GM18526 (cell line): ENCODE data around the gene RCBTB1.

Source experiments
- POLR2A ChIP-seq: IDR thresholded peaks from 3 replicates; pipeline ENCODE4 v1.6.1; 2011; ENCODE audit not compliant: insufficient read length; ENCODE audit errors: extremely low read depth

RCBTB1 gene

GRCh38 chr13:49540552-49540951 is 44.8 kb downstream of the RCBTB1 start:
- TF ChIP-seq POLR2A: no peak

- TF ChIP-seq POLR2A: no peak
Observed at GRCh38 chr13:49539746-49540145, 45.6 kb downstream of the RCBTB1 start.

- TF ChIP-seq POLR2A: no peak
Observed at GRCh38 chr13:49539313-49539712, 46.0 kb downstream of the RCBTB1 start.

GRCh38 chr13:49538404-49538803 is 47.0 kb downstream of the RCBTB1 start:
- TF ChIP-seq POLR2A: no peak

GRCh38 chr13:49536144-49536873 is 49.0 kb downstream of the RCBTB1 start:
- no peak for TF ChIP-seq POLR2A

- TF ChIP-seq POLR2A: no peak
Observed at GRCh38 chr13:49533591-49534269, 51.6 kb downstream of the RCBTB1 start.

- no peak for TF ChIP-seq POLR2A
Observed at GRCh38 chr13:49533011-49533410, 52.3 kb downstream of the RCBTB1 start.

GRCh38 chr13:49532593-49532992 is 52.8 kb downstream of the RCBTB1 start:
- TF ChIP-seq POLR2A: no peak

GRCh38 chr13:49530457-49530856 is 54.9 kb downstream of the RCBTB1 start:
- no peak for TF ChIP-seq POLR2A

GRCh38 chr13:49528161-49528560 is 57.2 kb downstream of the RCBTB1 start:
- TF ChIP-seq POLR2A: no peak

- TF ChIP-seq POLR2A: no peak
Observed at GRCh38 chr13:49527123-49527522, 58.2 kb downstream of the RCBTB1 start.

GRCh38 chr13:49524740-49525501 is 60.4 kb downstream of the RCBTB1 start:
- TF ChIP-seq POLR2A: no peak

GRCh38 chr13:49521224-49521623 is 64.1 kb downstream of the RCBTB1 start:
- no peak for TF ChIP-seq POLR2A

GRCh38 chr13:49517461-49517860 is 67.9 kb downstream of the RCBTB1 start:
- TF ChIP-seq POLR2A: no peak

- TF ChIP-seq POLR2A: no peak
Observed at GRCh38 chr13:49516467-49516866, 68.9 kb downstream of the RCBTB1 start.

- no peak for TF ChIP-seq POLR2A
Observed at GRCh38 chr13:49512578-49512977, 72.8 kb downstream of the RCBTB1 start.
